HG03469 (cell line): ENCODE results near the gene SLC9A1.

Source experiments
- ATAC-seq: cut with Tn5 transposase; IDR thresholded peaks from one replicate; pipeline ENCODE4 v1.9.1; 2021; ENCODE audit warnings: mild to moderate bottlenecking, moderate library complexity, moderate number of reproducible peaks; ENCODE audit not compliant: unreplicated experiment

The SLC9A1 gene

DNA sequence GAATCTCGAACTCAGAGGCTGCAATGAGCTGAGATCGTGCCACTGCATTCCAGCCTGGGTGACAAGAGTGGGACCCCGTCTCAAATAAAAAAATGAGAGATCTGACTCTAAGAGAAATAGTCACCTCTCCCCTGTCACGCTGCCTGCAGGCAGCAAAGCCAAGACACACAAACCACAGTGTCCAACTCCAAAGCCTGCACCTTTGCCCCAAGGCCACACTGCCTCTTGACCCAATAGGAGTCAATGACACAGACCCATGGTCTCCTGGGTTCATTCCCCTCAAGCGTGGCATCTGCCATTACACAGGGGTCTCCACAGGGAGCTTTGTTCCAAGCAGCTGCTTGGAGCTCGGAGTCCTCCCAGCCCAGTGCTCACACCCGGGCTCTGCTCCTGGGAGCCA lies 46.3 kb downstream of the SLC9A1 start:
- no peak for ATAC-seq

DNA sequence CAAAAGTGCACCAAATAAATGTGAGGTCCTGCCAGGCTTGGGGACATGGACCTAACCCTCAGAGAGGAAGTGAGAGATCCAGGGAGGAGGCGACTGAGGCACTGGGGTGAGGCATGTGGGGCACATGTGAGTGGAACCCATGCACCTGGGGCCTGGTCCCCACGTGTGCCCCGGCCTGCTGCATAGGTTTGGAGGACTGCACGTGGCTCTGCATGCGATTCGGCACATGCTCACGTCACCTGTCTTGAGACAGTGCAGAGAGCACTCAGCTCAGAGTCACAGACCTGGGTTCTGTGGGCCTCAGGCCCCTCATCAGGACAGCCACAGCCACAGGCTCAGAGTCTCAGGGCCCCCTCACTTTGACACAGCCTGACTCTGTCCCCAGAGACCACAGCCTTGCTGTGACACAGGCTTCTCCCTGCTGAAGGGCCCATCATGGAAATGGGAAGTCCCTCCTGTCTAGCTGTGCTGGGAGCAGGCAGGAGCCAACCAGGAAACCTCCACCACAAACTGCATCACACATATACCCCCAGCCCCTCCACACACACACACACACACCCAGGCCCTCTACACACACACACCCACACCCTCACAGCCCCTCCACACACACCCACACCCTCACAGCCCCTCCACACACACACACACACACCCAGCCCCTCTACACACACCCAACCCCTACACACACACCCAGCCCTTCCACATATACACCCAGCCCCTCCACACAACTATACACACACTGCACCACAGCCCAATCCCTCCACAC lies 48.2 kb downstream of the SLC9A1 start:
- no peak for ATAC-seq

DNA sequence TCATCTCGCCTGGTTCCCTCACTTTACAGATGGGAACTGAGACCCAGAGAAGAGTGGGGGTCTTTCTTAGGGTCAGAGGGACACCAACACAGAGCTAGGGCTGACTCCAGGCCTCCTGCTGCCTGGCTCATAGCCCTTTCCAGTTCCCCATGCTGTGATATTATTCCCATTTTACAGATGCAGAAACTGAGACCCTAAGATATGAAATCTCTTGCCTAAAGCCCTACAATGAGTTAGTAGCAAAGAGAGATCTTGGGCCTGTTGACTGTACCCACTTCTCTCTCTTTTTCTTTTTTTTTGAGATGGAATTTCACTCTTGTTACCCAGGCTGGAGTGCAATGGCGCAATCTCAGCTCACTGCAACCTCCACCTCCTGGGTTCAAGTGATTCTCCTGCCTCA lies 49.9 kb downstream of the SLC9A1 start:
- no peak for ATAC-seq

DNA sequence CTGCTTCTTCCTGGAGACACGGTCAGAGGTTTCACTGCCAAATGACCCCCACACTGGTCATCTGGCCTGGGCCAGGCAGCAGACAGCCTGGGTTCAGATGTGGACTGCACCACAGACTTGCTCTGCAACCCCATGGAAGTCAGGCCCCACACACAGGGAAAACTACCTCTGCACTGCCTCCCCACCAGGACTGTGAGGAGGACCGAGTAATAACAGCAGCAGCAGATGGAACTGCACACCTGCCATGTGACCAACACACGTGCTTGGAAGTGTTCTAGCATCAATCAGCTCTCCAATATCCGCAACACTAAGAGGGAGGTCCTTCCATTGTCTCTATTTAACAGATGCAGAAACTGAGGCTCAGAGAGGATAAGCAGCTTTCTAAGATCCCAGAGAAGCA lies 51.4 kb downstream of the SLC9A1 start:
- ATAC-seq: no peak

DNA sequence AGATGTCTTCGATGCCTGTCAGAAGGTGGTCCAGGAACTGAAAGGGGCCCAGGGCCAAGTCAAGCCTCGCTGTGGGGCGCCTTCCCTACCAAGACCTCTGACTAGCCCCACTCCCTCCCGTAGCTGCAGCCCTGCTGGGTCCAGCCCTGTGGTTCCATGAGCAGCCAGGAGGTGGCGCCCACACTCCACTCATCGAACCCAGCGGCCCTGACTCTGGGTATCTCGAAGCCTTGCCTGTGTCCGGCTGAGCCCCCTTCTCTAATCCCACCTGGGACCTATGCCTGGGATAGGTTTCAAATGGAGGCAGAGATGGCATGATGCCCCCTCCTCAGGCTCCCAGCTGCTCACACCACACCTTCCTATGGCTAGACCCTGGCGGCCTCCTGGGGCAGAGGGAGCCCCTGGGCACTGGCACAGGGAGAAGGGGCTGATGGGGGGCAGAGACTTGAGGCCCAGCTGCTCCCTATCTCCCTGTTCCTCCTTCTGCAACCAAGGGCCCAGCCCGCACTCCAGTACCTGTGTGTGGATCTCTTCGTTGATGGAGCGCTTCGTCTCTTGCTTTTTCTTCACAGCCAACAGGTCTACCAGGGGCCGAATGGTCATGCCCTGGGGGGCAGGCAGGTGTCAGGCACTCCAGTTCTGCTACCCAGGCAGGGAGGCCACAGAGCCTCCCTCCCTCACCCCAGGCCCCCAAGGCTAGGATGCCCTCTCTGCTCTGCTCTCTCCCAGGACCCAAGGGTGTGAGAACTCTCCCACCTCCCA lies 52.0 kb downstream of the SLC9A1 start:
- no peak for ATAC-seq

DNA sequence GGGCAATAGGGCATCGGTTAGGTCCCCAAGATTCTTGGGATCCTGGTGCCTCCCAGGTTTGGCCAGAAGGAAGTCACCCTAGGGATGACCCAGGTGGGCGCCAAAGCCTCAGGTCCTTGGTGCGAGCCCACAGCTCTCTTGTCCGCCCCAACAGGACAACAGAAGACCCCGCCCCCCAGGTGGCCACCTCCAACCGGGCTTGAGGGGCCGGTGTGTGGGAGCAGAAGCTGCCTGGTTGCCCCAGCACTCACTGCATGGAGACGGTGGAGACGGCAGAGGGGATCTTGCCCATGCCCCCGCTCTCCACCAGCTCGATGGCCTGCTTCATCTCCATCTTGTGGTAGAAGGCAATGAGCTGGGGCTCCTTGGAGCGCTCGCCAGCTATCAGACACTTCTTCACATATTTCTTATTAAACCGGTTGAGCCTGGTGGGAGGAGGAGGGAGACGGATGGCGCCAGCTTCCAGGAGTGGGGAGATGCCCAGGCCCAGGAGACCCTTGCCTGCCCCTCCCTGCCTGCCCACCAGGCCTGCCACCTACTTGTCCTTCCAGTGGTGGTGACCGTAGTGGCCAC lies 52.7 kb downstream of the SLC9A1 start:
- ATAC-seq: no peak

DNA sequence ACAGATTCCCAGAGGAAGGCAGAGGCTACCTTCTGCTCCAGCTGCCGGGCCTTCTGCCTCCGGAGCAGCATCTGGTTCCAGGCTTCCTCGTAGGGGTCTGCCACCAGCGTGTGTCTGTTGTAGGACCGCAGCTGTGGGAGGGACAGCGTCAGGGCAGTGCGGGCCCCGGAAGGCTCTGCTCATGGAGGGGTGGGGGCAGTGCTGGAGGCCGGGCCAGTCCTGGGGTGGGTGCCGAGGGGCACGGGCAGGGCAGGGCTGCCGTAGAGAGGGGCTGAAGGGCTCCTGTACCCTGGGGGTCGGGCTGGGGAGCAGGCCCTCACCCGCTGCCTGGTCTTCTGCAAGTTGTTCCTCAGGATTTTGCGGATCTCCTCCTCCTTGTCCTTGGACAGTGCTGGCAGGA lies 53.2 kb downstream of the SLC9A1 start:
- no peak for ATAC-seq

DNA sequence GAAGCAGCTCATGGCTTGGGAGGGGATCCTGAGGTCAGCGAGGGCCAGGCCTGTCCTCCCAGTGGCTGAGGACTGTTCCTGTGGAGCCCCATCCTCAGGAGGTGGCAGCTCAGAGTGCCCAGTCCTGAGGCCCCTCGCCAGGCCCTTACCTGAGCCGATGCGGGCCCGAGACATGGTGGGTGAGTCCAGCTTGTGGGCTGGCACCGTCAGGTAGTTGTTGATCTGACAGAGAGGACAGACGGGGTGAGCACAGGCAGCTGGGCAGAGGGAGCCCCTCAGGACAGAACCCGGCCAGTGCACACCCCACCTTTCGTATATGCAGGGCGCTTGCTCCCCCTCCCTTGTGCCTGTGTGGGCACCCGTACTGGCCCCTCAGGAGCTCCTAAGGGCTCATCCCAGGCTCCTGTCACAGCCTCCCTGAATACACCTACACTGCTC lies 53.9 kb downstream of the SLC9A1 start:
- no peak for ATAC-seq

DNA sequence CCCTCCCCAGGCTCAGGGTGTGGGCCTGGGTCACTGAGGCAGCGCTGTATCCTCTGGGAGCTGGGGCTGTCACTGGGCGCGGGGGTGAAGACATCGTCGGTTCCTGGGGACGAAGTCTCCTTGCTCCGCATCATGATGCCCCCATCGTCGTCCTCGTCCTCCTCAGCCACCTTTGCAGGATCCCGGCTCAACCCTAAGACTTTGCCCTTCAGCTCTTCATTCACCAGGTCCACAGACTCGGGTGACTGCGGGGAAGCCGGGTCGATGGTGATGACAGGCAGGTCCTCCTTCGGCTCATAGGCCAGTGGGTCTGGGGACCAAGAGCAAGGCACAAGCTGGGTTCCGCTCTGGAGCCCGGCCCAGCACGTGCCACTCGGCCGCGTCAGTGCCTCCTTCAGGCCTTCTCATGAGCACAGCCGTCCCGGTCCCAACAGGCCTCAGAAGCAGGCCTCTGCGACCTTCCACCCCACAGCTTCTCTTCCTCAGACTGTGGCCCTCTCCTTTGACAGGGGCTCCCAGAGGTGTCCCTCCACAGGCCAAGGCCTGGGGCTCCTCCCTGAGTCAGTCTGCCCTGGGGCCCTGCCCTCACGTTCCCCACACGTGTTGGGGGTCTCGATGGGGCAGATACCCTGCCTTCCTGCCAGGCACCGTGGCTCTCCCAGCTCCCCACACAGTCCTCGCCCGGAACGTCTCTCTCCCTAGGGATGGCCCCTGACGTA lies 54.4 kb downstream of the SLC9A1 start:
- ATAC-seq: no peak

DNA sequence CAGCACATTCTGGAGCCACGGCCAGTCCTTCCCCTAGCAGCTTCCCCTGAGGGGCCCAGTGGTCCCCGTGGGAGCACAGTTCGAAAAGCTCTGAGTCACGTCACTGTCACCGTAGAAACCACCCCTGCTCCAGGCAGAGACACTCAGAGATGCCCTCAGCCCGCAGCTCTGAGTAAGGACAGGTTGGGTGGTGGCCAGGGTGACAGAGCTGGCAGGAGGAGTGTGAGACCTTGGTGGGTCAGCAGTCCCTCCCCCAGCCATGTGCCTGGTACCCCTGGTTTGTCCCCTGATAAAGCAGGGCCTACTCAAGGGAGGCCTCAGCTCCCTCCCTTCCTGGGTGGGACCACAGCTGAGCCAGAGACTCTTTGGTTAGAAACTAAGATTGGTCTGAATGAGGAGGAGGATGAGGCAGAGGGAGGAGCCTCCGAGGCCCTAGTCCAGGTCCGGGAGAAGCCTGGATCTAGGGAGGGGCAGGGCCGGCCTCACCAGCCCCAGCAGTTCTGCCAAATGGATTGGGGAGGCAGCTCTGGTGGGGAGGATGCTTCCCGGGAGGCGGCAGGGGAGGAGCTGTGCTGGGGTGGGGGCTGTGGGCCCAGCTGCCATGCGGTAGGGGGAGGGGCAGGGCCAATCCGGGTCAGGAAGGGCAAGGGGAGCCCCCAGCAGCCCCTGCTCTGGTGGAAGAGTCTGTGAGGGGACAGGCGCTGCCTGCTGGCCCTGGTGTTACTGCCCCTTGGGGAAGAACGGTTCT lies 55.2 kb downstream of the SLC9A1 start:
- no peak for ATAC-seq

DNA sequence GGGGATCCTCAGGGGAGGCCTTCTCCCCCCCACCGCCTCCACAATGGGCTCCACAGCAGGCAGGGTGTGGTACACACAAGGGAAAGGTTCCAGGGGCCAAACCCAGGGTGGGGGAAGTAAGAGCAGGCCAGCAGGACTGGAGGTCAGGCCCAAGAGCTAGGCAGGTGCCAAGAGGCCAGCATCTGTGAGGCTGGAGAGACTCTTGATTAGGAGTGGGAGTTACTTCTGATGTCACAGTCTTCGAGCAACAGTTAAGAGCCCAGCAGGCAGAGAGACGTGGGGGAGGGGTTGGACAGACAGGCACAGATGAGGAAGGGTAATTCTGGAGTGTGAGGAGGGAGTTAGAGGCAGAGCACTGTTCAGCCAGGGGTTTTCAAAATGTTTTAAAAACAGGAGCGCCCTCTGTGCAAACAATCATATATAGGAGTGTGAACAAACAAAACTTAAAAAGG lies 55.8 kb downstream of the SLC9A1 start:
- no peak for ATAC-seq

DNA sequence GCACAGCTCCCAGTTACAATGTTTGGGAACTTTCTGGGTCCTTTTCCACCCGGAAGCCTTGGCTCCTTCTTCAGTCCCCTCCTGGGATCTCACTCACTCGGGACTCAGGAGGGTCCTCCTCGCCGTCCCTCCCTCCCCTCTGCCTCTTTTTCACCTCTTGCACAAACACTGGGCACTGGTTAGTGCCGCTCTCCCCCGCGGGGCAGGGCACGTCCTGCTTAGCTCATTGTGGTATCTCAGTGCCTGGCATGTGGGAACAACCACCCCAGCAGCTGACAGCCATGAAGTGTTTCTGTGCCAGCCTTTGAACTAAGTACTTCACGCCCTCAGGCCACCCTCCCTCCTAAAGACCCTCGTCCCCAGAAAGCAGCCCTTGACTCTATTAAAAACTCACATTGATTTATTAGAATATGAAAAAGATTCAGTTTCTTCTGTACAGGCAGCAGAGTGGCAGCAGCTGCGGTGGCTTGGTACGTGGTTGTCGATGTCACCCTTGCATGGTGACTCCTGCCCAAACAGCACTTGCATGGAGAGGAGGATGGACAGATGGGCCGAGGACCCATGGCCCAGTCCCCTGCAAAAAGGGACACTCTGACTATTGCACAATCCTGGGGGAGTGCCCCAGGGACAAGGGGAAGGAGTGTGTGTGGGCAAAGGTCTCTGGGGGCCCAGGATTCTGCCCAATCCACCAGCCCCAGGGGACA lies 56.3 kb downstream of the SLC9A1 start:
- ATAC-seq: no peak

DNA sequence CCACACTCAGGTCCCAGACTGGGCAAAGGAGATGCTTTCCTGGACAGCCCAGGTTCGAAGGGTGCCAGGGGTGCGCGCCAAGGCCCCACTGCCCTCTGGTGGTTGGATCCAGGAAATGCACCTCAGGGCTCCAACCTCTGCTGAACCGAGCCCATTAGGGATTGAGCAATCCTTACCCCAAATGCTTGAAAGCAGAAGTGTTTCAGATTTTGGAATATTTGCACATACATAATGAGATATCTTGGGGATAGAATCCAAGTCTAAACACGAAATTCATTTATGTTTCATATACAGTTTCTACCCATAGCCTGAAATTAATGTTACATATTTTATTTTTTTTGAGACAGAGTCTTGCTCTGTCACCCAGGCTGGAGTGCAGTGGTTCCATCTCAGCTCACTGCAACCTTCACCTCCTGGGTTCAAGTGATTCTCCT lies 57.4 kb downstream of the SLC9A1 start:
- no peak for ATAC-seq

DNA sequence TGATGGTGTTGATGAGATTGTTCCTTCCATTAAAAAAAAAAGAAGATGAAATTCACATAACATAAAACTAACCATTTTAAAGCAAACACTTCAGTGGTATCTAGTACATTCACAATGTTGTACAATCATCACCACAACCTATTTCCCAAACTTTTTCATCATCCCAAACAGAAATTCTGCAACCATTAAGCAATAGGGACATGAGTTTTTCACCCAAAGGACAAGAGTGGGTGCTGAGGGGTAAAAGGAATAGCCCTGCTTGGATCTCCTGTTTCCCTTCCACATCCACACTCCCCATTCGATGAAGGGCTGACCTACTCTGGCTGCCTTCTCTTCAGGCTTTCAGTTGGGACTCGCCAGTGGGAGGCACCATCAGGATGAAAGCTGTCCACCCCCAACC lies 59.3 kb downstream of the SLC9A1 start:
- no peak for ATAC-seq

DNA sequence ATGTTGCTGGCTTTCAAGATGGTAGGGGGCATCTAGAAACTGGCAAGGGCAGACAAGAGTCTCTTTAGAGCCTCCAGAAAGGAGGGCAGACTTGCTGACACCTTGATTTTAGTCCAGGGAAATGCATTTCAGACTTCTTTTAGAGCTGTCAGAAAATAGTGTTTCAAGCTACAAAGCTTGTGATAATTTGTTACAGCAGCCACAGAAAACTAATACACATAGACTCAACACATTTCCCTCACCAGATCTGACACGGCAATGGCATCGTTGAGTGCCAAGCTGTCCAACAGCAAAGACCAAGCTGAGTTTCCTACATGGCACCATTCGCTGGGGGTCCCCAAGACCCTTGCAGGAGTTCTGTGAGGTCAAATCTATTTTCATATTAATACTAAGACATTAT lies 62.0 kb downstream of the SLC9A1 start:
- ATAC-seq: no peak

DNA sequence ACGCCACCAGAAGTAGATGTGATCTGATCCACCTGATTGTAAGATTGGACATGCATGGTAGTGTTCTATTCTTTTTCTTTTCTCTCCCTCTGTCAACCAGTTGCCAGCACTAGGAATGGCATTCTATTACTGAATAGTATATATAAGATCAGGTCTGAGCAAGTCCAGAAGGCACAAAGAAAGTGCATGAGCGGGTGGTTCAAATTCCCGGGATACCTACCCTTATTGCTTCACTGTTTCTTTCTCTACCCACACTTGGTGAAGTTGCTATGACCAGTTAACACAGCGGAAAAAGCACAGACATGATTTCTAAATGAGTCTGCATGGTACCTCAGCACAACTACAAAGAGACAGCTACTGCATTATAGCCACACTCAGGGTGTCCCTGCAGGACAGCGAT lies 64.0 kb downstream of the SLC9A1 start:
- ATAC-seq: no peak

DNA sequence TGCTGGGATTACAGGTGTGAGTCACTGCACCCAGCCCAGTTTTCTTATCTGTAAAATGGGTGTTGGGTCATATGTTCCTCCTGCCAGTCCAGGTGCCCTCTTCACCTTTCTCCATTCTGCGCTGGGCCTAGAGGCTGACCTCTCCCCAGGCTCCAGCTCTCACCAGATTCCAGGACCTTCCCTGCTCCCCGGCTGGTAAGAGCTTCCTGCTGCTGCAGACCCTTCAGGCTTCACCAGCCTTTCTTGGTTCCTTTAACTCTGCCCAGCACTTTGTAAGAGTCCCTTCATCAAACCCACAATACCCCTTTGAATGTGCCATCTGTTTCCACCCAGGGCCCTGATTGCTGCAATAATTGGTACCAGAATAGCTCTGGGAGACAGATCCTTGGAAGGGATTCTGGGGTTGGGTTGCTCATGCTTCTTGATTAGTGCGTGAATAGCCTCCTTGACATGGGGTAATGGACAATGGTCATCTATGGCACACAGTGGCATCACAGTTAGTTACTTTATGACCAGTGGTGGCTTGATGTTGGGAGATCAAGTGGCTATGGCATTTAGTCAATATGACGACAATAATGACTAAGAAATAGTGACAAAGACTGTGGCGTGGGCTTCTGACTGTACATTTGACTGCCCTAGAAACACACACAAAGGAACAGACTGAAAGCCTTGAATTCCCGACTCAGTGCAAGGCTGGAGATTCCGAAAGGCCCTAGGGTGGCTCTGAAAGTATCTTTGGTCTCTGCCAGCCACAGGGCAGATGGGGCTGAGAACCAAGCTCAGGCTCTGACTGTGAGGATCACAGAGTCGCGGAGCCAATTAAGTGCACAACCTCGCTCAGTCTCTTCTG lies 67.3 kb downstream of the SLC9A1 start:
- ATAC-seq: no peak

DNA sequence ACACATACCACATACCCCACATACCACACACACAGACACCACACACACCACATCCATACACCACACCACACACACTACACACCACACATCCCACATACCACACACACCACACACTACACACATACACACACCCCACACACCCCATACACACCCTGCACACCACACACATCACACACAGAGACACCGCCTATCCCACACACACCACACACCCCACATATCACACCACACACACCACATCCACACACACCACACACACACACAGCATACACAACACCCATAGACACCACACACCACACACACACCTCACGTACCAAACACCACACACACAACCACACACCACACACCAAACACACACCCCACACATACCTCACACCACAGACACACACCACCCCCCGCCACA lies 68.3 kb downstream of the SLC9A1 start:
- ATAC-seq: no peak

DNA sequence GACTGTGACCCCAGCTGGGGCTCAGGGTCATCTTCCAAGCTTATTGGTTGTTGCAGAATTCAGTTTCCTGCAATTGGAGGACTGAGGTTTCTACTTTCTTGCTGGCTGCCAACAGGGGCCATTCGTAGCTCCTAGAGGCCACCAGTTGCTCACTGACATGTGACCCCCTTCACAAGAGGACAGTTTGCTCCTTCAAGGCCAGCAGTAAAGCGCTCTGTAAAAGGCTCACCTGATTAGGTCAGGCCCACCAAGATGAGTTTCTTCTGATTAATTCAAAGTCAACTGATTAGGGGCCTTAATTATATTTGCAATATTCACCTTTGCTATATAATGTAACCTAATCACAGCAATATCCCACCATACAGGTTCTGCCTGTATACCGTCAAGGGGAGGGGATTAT lies 68.9 kb downstream of the SLC9A1 start:
- no peak for ATAC-seq
